Activated CD4-positive, alpha-beta T cell treated with anti-CD3 and anti-CD28 coated beads, Interleukin-2, amount 10 ng/mL, durations not matched to agents 7 days and 5 days (primary cell): ENCODE measurements around the gene CRYL1. TPM values are rescaled to one million over a fixed set of nuclear protein-coding genes. Genes with fewer than 3 reads are reported as not detected.

Source experiments
- CTCF ChIA-PET: fragments of 350-600 bp; sonication (Branson Sonifier 250); formaldehyde crosslinking; loops from one replicate; lab custom pipeline; 2021; ENCODE audit warnings: antibody characterized with exemption; lab: Charles Lee
- POLR2A ChIA-PET: fragments of 350-600 bp; sonication (Branson Sonifier 250); formaldehyde crosslinking; loops from one replicate; lab custom pipeline; 2021; ENCODE audit warnings: antibody characterized with exemption; lab: Charles Lee
- DNase-seq: peaks from one replicate; pipeline ENCODE4 v3.0.0-alpha.2; 2020
- H3K27ac Mint-ChIP-seq: one replicate; pipeline ENCODE4 v1.8.0; 2021; ENCODE audit warnings: mild to moderate bottlenecking, moderate library complexity, mixed read lengths
- H3K27me3 Mint-ChIP-seq: one replicate; pipeline ENCODE4 v1.8.0; 2021; ENCODE audit warnings: mixed read lengths
- H3K36me3 Mint-ChIP-seq: one replicate; pipeline ENCODE4 v1.8.0; 2021; ENCODE audit warnings: low read depth, mixed read lengths
- H3K4me1 Mint-ChIP-seq: one replicate; pipeline ENCODE4 v1.8.0; 2021; ENCODE audit warnings: mixed read lengths
- H3K4me3 Mint-ChIP-seq: one replicate; pipeline ENCODE4 v1.8.0; 2021; ENCODE audit warnings: mild to moderate bottlenecking, moderate library complexity, mixed read lengths
- H3K9me3 Mint-ChIP-seq: one replicate; pipeline ENCODE4 v1.8.0; 2021; ENCODE audit warnings: mixed read lengths
- total RNA-seq, 2 experiments: library from RNA; stranded (reverse); gene quantifications; one replicate each; pipeline ENCODE4 v1.2.3, GENCODE V29; 2021

CRYL1 gene
- total RNA-seq, 2 experiments from 2014 or later = 10.5 to 11.7 TPM

- ChIA-PET CTCF (no interaction called here), POLR2A (no interaction called here)
- H3K27ac Mint-ChIP-seq = no peak overlapping the region
- H3K9me3 Mint-ChIP-seq = peaks cover 15% of the 10 kb centered on the region
- H3K4me3 Mint-ChIP-seq = no peak overlapping the region
- H3K27me3 Mint-ChIP-seq = no peaks in the 10 kb centered on the region
- DNase-seq = no peak
- H3K4me1 Mint-ChIP-seq = peaks cover 44% of the 10 kb centered on the region
- H3K36me3 Mint-ChIP-seq = peaks cover 30% of the 10 kb centered on the region
Measured at GRCh38 chr13:20422362-20422761, 103.3 kb downstream of the CRYL1 start.

GRCh38 chr13:20420938-20421337, 104.7 kb downstream of the CRYL1 start:
- POLR2A ChIA-PET = interaction anchor here (1.5 kb wide), 1 partner anchor 55 kb away, joined by 6 read pairs; no protein-coding TSS in a partner anchor
- no peak for DNase-seq
- no peaks in the 10 kb centered on the region for H3K27me3 Mint-ChIP-seq
- peak overlapping the region; percentile 19 for H3K27ac Mint-ChIP-seq
- CTCF ChIA-PET = interaction anchor here (0.8 to 1.4 kb wide), 3 partner anchors 11 to 224 kb away, joined by 3 to 4 read pairs (median 3); no protein-coding TSS in a partner anchor
- peaks cover 44% of the 10 kb centered on the region for H3K4me1 Mint-ChIP-seq
- no peak overlapping the region for H3K4me3 Mint-ChIP-seq
- peaks cover 15% of the 10 kb centered on the region for H3K9me3 Mint-ChIP-seq
- H3K36me3 Mint-ChIP-seq = peaks cover 34% of the 10 kb centered on the region

GRCh38 chr13:20418953-20419352, 106.7 kb downstream of the CRYL1 start:
- Mint-ChIP-seq H3K4me1 (peaks cover 40% of the 10 kb centered on the region), H3K9me3 (peaks cover 15% of the 10 kb centered on the region), H3K4me3 (no peak overlapping the region), H3K27me3 (no peaks in the 10 kb centered on the region), H3K36me3 (peaks cover 33% of the 10 kb centered on the region), H3K27ac (peak overlapping the region; percentile 87)
- CTCF ChIA-PET = interaction anchor here (1.3 kb wide), 1 partner anchor 11 kb away, joined by 4 read pairs; no protein-coding TSS in a partner anchor
- POLR2A ChIA-PET = interaction anchor here (0.6 kb wide), 1 partner anchor 8 kb away, joined by 4 read pairs; no protein-coding TSS in a partner anchor
- DNase-seq = no peak

GRCh38 chr13:20416223-20416745, 109.4 kb downstream of the CRYL1 start:
- ChIA-PET CTCF (no interaction called here), POLR2A (no interaction called here)

GRCh38 chr13:20415694-20416107, 110.0 kb downstream of the CRYL1 start:
- POLR2A ChIA-PET = no interaction called here
- no peak for DNase-seq
- Mint-ChIP-seq H3K9me3 (peaks cover 22% of the 10 kb centered on the region), H3K36me3 (peaks cover 38% of the 10 kb centered on the region), H3K4me1 (peaks cover 58% of the 10 kb centered on the region), H3K27ac (no peak overlapping the region), H3K4me3 (no peak overlapping the region), H3K27me3 (no peaks in the 10 kb centered on the region)
- CTCF ChIA-PET = no interaction called here

More at GRCh38 chr13:20416223-20416745, 109.4 kb downstream of the CRYL1 start:
- Mint-ChIP-seq H3K36me3 (peaks cover 36% of the 10 kb centered on the region), H3K4me3 (no peak overlapping the region), H3K4me1 (peaks cover 58% of the 10 kb centered on the region), H3K27ac (no peak overlapping the region), H3K9me3 (peaks cover 19% of the 10 kb centered on the region), H3K27me3 (no peaks in the 10 kb centered on the region)
- DNase-seq = no peak

GRCh38 chr13:20415306-20415679, 110.4 kb downstream of the CRYL1 start:
- peaks cover 35% of the 10 kb centered on the region for H3K36me3 Mint-ChIP-seq
- H3K4me1 Mint-ChIP-seq = peaks cover 58% of the 10 kb centered on the region
- POLR2A ChIA-PET = no interaction called here

GRCh38 chr13:20414546-20415305, 110.9 kb downstream of the CRYL1 start:
- H3K36me3 Mint-ChIP-seq = peaks cover 34% of the 10 kb centered on the region
- DNase-seq = no peak
- POLR2A ChIA-PET = no interaction called here
- peaks cover 22% of the 10 kb centered on the region for H3K9me3 Mint-ChIP-seq
- CTCF ChIA-PET = no interaction called here
- H3K4me3 Mint-ChIP-seq = no peak overlapping the region
- no peak overlapping the region for H3K27ac Mint-ChIP-seq
- no peaks in the 10 kb centered on the region for H3K27me3 Mint-ChIP-seq
- H3K4me1 Mint-ChIP-seq = peaks cover 53% of the 10 kb centered on the region

More at GRCh38 chr13:20415306-20415679, 110.4 kb downstream of the CRYL1 start:
- CTCF ChIA-PET = no interaction called here
- no peak for DNase-seq
- Mint-ChIP-seq H3K9me3 (peaks cover 22% of the 10 kb centered on the region), H3K4me3 (no peak overlapping the region), H3K27ac (no peak overlapping the region), H3K27me3 (no peaks in the 10 kb centered on the region)

- Mint-ChIP-seq H3K4me1 (peaks cover 37% of the 10 kb centered on the region), H3K4me3 (no peak overlapping the region), H3K9me3 (peaks cover 11% of the 10 kb centered on the region), H3K27me3 (no peaks in the 10 kb centered on the region), H3K27ac (peak overlapping the region; percentile 55), H3K36me3 (peaks cover 17% of the 10 kb centered on the region)
- CTCF ChIA-PET = interaction anchor here (1.0 to 1.4 kb wide), 3 partner anchors 10 to 138 kb away, joined by 3 to 4 read pairs (median 3); no protein-coding TSS in a partner anchor
- POLR2A ChIA-PET = no interaction called here
- DNase-seq = peak; percentile 20
Measured at GRCh38 chr13:20412691-20413355, 112.8 kb downstream of the CRYL1 start.

GRCh38 chr13:20411638-20412342, 113.9 kb downstream of the CRYL1 start:
- POLR2A ChIA-PET = interaction anchor here (1.2 to 1.3 kb wide), 2 partner anchors 8 to 10 kb away, joined by 3 to 4 read pairs; no protein-coding TSS in a partner anchor
- Mint-ChIP-seq H3K27me3 (no peaks in the 10 kb centered on the region), H3K4me1 (peaks cover 32% of the 10 kb centered on the region)

GRCh38 chr13:20410726-20411125, 114.9 kb downstream of the CRYL1 start:
- Mint-ChIP-seq H3K9me3 (peaks cover 7% of the 10 kb centered on the region), H3K4me3 (no peak overlapping the region), H3K27me3 (no peaks in the 10 kb centered on the region), H3K36me3 (peaks cover 9% of the 10 kb centered on the region), H3K27ac (no peak overlapping the region), H3K4me1 (peaks cover 32% of the 10 kb centered on the region)
- ChIA-PET POLR2A (no interaction called here), CTCF (no interaction called here)
- no peak for DNase-seq

More at GRCh38 chr13:20411638-20412342, 113.9 kb downstream of the CRYL1 start:
- CTCF ChIA-PET = interaction anchor here (0.7 to 1.4 kb wide), 5 partner anchors 9 to 140 kb away, joined by 3 to 4 read pairs (median 3); no protein-coding TSS in a partner anchor
- Mint-ChIP-seq H3K9me3 (peaks cover 7% of the 10 kb centered on the region), H3K36me3 (peaks cover 11% of the 10 kb centered on the region), H3K27ac (peak overlapping the region; percentile 85), H3K4me3 (peak overlapping the region; percentile 42)
- peak; percentile 60 for DNase-seq

GRCh38 chr13:20408181-20408580, 117.5 kb downstream of the CRYL1 start:
- no peak overlapping the region for H3K4me3 Mint-ChIP-seq
- no peak for DNase-seq
- H3K27me3 Mint-ChIP-seq = no peaks in the 10 kb centered on the region
- POLR2A ChIA-PET = no interaction called here
- CTCF ChIA-PET = interaction anchor here (0.6 to 1.6 kb wide), 3 partner anchors 12 to 622 kb away, joined by 3 to 4 read pairs (median 3); no protein-coding TSS in a partner anchor
- no peak overlapping the region for H3K27ac Mint-ChIP-seq
- H3K4me1 Mint-ChIP-seq = peaks cover 33% of the 10 kb centered on the region
- H3K36me3 Mint-ChIP-seq = peaks cover 9% of the 10 kb centered on the region
- H3K9me3 Mint-ChIP-seq = peaks cover 7% of the 10 kb centered on the region

- CTCF ChIA-PET = interaction anchor here (1.0 to 1.6 kb wide), 2 partner anchors 12 to 21 kb away, joined by 3 to 4 read pairs; no protein-coding TSS in a partner anchor
- peaks cover 9% of the 10 kb centered on the region for H3K36me3 Mint-ChIP-seq
- H3K9me3 Mint-ChIP-seq = peaks cover 3% of the 10 kb centered on the region
- no peak overlapping the region for H3K4me3 Mint-ChIP-seq
- peaks cover 32% of the 10 kb centered on the region for H3K4me1 Mint-ChIP-seq
- no peaks in the 10 kb centered on the region for H3K27me3 Mint-ChIP-seq
- POLR2A ChIA-PET = no interaction called here
- no peak overlapping the region for H3K27ac Mint-ChIP-seq
- DNase-seq = no peak
Measured at GRCh38 chr13:20407759-20408158, 117.9 kb downstream of the CRYL1 start.
